ENCODE measurements around the gene ADRA2A. TPM values are rescaled to one million over a fixed set of nuclear protein-coding genes. Genes with fewer than 3 reads are reported as not detected.

Gene ADRA2A
- total RNA-seq, 1 donor from 2014 or later: 2.0 TPM

DNA sequence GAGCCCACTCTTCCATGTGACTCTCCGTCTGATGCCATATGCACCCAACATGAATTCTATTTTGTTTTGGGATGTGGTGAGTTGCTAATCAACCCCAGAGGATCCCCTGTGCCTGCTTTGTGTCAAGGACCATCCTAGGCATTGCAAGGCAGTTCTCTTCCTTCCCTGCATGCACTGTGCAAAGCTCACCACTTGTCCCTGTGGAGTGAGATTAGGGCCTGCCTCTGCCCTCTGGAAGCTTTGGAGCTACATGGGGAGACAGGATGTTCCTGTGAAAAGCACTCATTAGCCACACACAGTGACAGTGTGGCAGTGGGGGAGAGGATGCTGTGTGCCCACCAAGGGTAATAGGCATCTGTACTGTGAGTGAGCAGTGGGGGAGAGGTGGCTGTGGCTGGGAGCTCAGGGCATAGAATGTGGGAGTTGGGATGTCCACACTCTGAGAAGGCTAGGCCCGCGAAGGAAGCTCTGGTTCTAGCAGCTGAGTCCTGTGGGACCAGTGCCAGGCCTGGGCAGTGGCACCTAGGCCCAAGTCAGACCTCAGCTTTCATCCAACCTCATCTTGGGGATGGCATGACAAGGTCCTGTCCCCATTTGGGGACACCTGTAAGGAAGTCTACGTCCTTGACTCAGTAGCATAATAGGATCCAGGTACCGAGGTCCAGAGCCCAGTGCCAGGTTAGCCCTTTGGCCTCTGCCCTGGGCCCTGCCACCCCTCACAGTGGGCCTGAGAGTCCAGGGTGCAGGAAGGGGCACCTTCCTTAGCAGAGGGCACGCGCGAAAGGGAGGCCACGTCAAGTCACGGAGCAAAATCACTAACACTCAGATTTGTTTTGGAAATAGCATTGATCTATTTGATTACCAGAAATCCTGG is 6.6 kb downstream of the ADRA2A start:
- no peak for DNase-seq (ENCODE audit: extremely low read depth, low read depth, low spot score)

DNA sequence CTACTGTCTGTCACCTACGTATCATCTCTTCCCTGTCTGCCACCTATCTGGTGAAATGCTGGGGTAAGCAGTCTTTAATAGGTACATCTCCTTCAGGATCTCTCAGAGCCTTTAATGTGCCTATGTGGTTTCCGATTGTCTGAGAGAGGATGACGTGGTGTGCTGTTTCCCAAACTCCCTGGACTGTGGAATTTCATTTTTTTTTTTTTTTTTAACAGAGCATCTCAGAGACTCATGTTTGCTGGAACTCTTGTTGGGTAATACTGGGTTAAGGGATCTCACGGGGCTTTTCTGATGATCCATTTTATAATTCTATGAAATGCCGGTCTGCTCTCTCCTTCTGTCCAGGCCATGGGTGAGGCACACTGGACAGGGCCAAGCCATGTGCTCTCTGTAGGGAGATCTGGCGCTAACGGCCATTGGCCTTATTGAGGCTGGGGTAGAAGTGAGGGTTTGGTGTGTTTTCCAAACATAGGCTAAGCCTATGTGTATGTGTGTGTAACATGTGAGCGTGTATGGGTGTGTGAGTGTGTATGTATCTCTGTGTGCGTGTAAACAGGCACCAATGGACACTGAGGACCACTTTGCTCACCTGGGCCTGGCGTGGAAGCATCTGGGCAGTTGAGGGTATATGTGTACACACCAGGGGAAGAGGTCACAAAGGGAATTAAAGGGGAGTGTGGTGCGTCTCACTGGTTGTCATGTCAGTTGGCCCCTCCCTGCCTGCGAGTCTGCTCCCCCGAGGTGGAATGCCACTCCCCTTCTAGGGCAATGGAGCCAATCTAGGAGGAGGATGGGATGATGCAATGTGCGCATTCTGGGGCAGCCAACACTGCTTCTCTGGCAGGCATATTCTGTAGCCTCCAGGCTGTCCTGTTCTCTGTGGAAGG is 7.8 kb downstream of the ADRA2A start:
- no peak for DNase-seq (ENCODE audit: extremely low read depth, low read depth, low spot score)

DNA sequence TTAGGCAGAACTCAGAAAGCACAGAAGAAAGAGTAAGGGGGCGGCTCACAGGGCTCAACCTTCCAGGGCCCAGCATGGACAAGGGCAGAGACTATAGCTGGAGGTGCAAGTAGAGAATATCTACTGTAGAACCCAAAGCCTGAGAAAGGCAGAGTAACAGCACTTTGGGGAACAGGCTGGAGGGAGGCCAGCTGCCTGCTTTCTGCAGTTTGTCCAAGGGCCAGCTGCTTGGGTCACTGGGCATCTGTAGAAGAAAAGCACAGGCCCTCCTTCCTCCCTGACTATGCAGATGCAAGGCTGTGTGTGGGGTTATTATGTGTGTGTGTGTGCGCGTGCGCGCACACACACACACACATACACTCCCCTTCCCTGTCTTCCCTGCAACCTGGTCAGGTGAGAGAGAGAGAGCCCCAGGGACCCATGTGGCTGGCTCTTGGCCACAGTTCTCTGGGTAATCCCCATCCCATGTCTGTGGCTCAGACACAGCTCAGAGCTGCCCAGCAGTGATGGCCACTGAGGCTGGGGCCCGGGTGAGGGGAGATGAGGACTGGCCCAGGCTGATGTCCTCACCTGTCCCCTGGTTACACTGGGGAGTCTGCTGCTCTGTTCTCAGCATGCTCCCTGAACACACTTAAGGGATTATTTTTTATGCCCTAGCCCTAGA is 9.0 kb downstream of the ADRA2A start:
- DNase-seq (ENCODE audit: extremely low read depth, low read depth, low spot score): no peak

DNA sequence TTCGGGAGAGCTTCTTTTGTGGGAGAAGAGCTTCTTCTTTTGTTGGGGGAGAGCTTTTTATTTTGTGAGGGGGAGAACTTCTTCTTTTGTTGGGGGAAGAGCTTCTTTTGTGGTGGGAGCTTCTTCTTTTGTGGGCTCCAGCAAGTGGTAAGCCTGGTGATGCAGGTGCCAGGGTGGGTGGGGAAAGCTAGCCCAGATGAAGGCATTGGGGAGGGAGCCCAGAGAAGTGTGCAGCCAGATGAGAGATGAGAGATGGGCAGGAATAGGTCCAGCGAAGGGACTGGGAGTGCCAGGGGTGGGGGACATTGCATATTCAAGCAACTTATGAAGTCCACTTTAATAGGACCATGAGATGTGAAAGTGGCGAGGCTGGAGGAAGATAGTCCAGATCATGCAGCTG is 9.7 kb downstream of the ADRA2A start:
- DNase-seq (ENCODE audit: extremely low read depth, low read depth, low spot score): no peak

DNA sequence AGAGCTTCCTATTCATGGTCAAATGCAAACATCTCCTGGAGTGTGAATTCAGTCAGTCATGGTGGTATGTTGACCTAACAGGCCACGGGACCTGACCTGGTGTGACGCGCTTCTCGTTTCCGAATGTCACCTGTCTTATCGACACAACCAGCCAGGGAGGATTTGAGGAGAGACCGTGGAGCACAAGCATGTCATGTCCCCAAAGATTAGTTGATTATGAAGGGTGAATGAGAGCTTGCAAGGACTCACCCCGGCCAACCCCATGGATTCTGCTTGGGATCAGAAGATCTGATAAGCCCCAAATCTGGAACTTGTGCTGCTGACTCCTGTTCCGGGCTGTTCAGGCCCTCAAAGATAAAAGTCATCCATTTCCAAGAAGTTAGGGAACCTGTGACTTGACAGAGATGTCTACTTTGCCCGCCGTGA is 10.5 kb downstream of the ADRA2A start:
- no peak for DNase-seq (ENCODE audit: extremely low read depth, low read depth, low spot score)

DNA sequence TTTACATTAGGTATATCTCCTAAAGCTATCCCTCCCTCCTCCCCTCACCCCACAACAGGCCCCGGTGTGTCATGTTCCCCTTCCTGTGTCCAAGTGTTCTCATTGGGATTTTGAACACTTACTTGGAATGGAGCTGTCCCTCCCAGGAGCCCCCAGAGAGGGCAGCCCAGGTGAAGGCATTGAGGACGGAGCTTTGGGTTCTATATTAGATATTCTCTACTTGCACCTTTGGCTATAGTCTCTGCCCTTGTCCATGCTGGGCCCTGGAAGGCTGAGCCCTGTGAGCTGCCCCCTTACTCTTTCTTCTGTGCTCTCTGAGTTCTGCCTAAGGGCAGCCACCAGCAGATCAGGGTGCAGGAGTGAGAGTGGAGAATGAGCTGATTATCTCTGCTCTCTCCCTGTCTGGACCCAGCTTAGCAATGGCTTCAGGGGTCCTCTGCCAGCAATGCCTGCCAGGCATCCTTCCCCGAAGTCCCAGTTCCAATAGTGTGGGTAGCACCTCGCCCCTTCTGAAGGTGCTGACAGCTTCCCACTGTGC is 11.2 kb downstream of the ADRA2A start:
- DNase-seq (ENCODE audit: extremely low read depth, low read depth, low spot score): no peak

DNA sequence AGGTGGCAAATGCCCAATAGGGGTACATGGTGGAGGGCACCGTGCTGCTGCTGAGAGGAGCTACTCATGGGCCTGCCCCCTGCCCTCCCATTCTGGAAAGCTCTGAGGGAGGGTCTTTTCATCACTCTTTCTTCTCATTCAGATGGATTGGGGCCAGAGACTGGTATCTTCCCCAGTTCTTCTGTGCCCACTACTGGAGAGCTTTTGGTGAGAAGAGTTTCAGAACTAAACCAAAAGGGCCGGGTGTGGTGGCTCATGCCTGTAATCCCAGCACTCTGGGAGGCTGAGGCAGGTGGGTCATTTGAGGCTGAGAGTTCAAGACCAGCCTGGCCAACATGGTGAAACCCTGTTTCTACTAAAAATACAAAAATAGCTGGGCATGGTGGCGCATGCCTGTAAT is 12.5 kb downstream of the ADRA2A start:
- DNase-seq (ENCODE audit: extremely low read depth, low read depth, low spot score): no peak

DNA sequence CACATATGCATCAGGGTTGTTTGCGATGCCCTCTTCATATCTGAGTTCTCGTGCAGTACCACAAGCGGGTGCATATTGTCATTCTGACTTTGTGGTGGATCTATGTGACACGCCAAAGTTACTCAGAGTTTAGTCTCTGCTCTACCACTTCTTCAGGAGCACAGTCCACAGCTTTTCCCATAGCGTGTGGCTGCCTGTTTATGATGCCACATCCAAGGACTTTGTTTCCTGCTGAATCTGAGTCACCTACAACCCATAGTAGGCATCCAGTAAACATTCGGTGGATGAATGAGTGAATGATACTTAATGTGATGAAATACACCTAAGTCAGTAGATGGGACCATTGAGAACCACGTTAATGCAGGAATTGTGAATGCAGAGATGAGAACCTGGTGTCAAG is 15.0 kb downstream of the ADRA2A start:
- no peak for DNase-seq (ENCODE audit: extremely low read depth, low read depth, low spot score)

DNA sequence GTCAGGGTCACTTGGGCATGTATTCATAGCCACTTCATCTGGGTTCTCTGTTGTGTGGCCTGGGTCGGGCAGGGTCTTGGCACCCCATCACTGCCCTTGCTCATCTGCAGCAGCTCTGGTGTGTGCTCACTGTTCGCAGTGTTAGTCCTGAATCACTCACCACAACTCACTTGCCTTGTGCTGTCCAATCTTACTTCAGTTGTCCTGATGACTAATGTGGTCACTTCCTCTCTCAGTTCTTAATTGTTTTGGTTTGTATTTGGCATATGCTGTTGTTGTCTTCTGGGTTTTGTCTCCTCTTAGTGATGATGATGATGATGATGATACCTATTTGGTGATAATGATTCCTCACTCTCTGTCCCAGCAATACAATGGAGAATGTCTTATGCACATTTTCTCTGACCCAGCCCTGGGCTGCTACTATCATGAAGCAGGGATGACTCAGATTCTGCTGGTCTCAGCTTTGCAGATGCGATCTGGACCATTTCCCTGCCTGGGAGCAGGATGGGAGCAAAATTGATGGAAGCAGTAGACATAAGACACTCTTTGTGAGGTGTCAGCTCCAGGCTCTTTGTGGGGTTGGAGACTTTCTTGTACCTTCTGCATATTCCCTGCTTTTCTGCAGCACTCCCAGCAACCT is 17.0 kb downstream of the ADRA2A start:
- no peak for DNase-seq (ENCODE audit: extremely low read depth, low read depth, low spot score)

DNA sequence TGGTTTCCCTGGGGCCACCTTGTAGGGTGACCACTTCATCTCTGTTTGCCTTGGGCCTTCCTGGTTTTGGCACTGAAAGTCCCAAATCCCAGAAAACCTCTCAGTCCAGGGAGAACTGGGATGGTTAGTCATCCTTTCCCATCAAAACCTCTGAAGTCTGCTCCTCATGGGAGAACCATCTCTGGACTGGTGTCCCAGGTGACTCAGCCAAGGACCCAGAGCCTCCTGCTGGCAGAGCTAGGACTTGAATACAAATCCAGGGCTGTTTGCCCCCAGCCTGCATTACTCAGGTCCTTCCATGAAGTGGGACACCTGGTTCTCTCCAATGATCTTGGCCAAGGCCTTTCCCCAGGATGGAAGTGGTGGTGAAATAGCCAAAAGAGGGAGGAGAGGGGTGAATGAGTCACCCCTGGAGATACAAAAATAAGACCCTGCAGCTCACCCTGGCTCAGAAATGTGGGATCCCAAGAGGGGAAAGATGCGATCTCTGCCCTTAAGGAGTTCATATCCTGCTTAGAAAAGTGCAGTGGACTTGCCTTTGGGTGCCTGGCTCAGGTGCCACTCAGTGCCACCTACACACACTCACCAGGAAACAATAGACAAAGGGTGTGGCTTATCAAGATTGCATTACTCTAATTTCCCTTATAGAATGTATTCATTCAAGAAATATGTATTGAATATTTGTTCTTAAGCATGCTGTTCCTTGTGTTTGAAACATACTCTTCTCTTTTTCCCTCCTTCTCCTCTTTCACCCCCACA is 22.0 kb downstream of the ADRA2A start:
- DNase-seq (ENCODE audit: extremely low read depth, low read depth, low spot score): no peak

DNA sequence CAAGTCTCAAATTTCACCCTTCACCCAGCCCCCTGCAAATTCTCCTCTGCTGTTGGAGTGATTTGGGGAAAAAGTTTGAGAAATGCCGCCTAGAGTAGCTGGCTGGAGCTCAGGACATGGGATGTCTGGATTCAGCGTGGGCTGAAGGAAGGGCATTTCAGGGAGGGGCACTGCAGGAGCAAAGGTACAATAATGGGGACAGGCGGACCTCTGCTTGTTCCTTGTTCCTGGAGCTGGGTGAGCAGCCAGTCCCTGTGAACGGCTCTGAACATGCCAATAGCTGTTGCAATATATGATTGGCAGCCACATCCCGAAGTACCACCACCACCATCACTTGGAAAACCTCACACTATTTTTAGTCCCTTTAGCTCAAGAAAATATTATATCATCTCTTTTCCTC is 23.4 kb downstream of the ADRA2A start:
- no peak for DNase-seq (ENCODE audit: extremely low read depth, low read depth, low spot score)

DNA sequence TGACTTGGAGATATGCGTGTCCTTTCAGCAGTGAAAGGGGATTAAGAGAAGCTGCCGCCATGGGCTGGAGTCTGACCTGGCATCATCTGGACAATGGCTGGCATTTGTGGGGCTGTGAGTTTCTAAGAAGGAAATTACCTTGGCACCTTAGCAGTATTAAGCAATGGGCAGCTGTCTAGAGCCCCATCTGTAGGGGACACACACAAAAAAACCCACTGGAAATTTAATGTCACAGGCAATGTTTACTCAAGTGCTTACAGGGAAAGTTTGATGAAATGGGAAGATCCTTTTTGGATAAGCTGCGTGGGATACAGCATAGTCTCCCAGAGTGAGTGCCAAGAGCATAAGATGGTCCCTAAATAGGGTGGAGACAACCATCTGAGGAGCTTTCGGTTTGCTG is 25.0 kb downstream of the ADRA2A start:
- no peak for DNase-seq (ENCODE audit: extremely low read depth, low read depth, low spot score)

DNA sequence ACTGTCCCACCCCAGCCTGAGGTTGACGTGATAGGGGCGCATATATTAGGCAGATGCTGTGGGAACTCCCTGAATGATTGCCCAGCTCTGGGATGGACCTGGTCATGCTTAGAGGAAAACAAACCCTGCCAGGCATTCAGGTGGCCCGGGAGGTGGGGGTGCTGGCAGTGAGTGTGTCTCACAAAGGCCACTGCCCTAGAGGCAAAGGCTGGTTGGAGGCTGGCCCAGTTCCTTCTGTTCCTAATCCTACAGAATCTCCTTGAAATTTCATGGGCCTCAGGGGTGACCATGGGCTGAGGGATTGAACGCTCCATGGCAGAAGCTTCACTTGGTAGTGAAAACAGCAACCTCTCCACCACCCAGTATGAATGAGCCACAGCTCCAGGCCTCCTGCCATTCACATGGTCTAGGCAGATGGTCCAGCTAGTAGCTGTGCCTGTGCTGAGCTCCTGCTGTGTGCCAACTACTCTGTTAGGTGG is 25.6 kb downstream of the ADRA2A start:
- DNase-seq (ENCODE audit: extremely low read depth, low read depth, low spot score): no peak

DNA sequence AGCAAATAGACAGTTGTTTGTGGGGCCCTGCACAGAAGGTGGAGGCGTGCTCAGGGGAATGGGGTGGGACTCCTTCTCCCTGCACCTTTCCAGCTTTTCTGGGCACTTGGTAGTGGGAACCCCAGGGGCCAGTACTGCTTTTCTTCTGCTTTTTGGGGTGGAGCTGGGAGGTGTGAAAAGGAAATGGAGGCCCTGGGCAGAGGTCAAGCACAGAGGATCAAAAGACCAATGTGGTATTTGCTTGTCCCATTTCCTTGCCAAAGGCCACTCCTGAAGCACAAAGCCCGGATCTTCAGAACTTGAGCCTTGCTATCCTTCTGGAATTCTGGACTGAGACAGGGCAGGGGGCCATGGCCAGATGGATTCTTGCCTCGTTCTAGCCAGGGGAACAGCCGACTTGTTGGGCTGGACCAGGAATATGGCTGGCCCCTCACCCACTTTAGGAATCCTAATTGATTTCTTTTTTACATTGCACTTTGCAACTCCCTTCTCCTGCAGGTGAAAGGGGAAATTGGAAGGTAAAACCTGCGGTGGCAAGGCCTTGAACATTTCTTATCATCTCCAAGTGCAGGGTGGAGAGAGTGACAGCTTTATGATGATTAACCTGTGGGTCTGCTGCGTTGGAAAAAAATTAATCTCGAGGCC is 26.5 kb downstream of the ADRA2A start:
- DNase-seq (ENCODE audit: extremely low read depth, low read depth, low spot score): no peak

DNA sequence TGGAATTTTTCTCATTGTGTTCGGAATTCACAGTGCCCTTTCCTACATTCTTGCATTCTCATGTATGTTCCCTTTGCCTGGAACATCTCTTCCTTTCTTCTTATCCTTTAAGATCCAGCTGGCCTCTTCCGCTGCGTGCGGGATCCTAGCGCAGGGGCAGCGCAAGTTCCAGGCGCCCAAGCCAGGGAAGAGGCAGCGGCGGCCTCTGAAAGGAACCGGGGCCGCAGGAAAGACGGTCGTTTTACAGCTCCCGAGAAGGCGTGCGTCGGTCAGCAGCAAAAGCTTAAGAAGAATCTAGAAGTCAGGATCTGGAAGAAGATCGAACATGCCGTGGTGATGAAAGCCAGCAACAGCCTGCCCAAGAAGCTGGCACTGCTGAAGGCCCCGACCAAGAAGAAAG is 28.0 kb downstream of the ADRA2A start:
- no peak for DNase-seq (ENCODE audit: extremely low read depth, low read depth, low spot score)

DNA sequence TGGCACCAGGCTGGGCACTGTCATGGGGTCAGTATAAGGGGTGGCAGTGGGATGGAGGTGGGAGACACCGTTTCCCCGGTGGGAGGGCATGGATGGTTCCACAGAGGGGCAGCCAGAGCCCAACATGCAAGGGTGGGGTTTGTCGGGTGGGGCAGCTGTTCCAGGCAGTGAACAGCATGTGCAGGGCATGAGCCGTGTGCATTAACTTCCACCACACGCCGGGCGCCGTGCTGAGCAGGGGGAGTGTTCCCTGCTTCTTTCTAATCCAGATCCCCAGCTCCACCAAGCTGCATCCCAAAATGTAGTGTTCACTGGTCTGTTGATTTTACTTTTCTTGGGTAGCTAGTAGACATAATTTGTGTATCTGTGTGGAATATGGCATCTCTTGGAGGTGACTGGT is 29.3 kb downstream of the ADRA2A start:
- no peak for DNase-seq (ENCODE audit: extremely low read depth, low read depth, low spot score)

DNA sequence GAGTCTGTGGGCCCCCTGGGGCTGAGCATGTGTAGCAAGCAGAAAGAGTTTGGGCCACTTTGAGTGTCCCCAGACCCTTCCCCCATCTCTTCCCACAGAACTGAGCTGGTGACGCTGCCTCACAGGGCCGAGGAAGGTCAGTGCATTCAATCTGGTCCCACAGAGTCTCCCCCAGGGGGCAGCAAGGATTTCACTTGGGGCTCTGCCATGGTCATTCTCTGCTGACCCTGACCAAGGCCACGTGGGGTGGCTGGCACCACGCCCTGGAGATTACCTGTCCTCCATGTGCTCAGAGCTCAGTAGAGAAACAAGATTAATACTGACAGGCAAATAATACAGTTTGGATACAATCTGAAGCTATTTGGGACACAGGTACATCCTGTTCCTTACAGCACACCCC is 30.2 kb downstream of the ADRA2A start:
- no peak for DNase-seq (ENCODE audit: extremely low read depth, low read depth, low spot score)

DNA sequence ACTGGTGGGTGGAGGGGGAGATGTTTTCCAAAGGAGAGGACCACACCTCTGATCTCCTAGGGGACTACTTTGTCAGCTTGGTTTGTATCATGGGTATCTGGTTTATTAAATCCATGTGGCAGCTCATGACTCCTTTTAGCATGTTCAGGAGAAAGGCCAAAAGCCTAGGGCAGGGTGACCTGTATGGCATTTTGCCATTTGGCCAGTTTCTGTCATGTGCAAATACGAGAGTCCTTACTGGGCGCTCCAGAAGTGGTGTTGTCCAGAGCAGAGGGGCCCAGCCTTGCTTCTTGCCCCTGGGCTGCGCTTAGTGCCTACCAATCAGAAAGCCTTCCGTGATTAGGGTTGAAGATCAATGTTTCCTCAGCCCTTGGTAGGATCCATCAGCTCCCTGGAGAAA is 31.0 kb downstream of the ADRA2A start:
- DNase-seq (ENCODE audit: extremely low read depth, low read depth, low spot score): no peak

DNA sequence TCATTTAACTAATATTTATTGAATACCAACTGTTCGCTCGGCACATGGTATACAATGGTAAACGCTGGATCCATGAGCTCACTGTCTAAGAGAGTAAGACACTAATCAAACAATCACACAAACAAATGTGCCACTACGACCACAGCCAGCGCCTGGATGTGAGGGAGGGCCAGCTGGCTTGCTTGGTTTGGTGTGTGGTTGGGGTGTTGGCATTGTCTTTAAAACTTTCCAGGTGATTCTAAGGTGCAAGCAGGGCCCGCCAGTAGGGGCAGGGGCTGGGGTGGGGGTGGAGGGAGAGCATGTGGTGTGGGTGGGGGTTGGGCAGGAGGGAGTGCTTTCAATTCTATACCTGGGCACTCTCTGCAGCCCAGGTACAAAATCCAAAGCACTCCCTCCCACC is 31.6 kb downstream of the ADRA2A start:
- no peak for DNase-seq (ENCODE audit: extremely low read depth, low read depth, low spot score)

All from glomerular endothelial cell (primary cell).